K562 treated with DMSO at 1 percent for 4 hours (cell line): ENCODE measurements around the gene KCND3. TPM values are rescaled to one million over a fixed set of nuclear protein-coding genes. Genes with fewer than 3 reads are reported as not detected.

Experiments
- total RNA-seq: library from RNA; unstranded; fragments of 300-600 nt; gene quantifications from 2 replicates; pipeline ENCODE4 v1.2.3, GENCODE V29; 2022; ENCODE audit not compliant: insufficient read depth

KCND3 gene
- total RNA-seq = 0.07 TPM in 1 of 2 replicates, not detected in the other

DNA sequence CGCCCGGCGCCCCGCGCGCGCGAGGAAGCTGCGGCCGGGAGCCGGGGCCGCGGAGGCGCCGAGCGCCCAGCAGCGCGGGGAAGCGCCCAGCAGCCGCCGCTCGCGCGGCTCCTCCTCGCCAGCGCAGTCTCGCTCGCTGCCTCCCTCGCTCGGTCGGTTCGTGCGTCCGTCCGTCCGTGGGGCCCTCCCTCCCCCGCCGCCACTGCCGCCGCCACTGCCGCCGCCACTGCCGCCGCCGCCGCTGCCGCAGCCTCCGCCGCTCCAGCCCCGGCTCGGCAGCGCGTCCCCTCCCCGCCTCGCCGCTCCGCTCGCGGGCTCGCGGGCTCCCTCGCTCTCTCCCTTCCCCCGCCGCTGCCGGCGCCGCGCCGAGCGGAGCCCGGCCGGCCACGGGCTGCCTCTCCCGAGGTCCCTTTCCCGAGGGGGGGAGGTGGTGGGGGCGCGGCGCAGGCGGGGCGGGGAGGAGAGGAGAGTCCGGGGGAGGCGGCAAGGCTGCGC lies at the start of gene KCND3:
Gene KCND3 (minus strand): TSS at position 138 of the 495 bp plus-strand sequence.

GRCh38 chr1:111755331-111756123 lies 233.9 kb downstream of the KCND3 start, which contains the start of gene DDX20:
Gene DDX20, plus strand, starts transcription at chr1:111755901. Its CDS starts 24 bp downstream, at chr1:111755925.

GRCh38 chr1:111739194-111739924 lies 250.1 kb downstream of the KCND3 start, which contains the start of gene INKA2:
Gene INKA2, minus strand, starts transcription at chr1:111739395. Its CDS starts 153 bp downstream, at chr1:111739242.

Other genes starting within 250 kb of the KCND3 start
- 9.0 and 12.0 TPM in 2 replicates for gene DDX20, start 233.8 kb downstream of the KCND3 start, total RNA-seq